Hair follicular keratinocyte (primary cell): ENCODE data around the gene SLC48A1. TPM values are rescaled to one million over a fixed set of nuclear protein-coding genes. Genes with fewer than 3 reads are reported as not detected.

ENCODE experiments used
- total RNA-seq: library from RNA; depleted of rRNA; stranded (reverse); fragments of >200 nt; gene quantifications from 2 replicates; pipeline ENCODE4 v1.2.3, GENCODE V29; 2015

SLC48A1 gene
- 29.9 and 32.9 TPM in 2 replicates for total RNA-seq

GRCh38 chr12:47773062-47773857 lies at the start of gene SLC48A1:
Gene SLC48A1 (plus strand): TSS chr12:47773238. CDS start chr12:47773305, 67 bp downstream.

GRCh38 chr12:47725091-47725772 lies 47.8 kb upstream of the SLC48A1 start, which contains the start of gene ENDOU:
Gene ENDOU (minus strand): TSS chr12:47725490. CDS start chr12:47725413, 77 bp downstream.

GRCh38 chr12:47758834-47759690 lies 14.0 kb upstream of the SLC48A1 start, which contains the start of gene RAPGEF3:
Gene RAPGEF3 (minus strand): TSS chr12:47758880. CDS start chr12:47758556, 324 bp downstream.

GRCh38 chr12:47819896-47820630 lies 47.0 kb downstream of the SLC48A1 start, which contains the start of gene HDAC7:
Gene HDAC7 (minus strand): TSS chr12:47819903. CDS start chr12:47819785, 118 bp downstream.

Other genes with a start within 250 kb of the SLC48A1 start
- 13.6 and 18.8 TPM in 2 replicates for gene RPAP3, start 67.2 kb upstream of the SLC48A1 start, total RNA-seq
- gene ENDOU, start 47.7 kb upstream of the SLC48A1 start, total RNA-seq: 0.04 TPM in 1 of 2 replicates, not detected in the other
- 24.6 and 28.3 TPM in 2 replicates for gene RAPGEF3, start 14.4 kb upstream of the SLC48A1 start, total RNA-seq
- gene HDAC7, start 46.7 kb downstream of the SLC48A1 start, total RNA-seq: 28.2 and 38.2 TPM in 2 replicates
- 42.2 and 49.6 TPM in 2 replicates for gene VDR, start 131.8 kb downstream of the SLC48A1 start, total RNA-seq
- gene TMEM106C, start 190.4 kb downstream of the SLC48A1 start, total RNA-seq: 100 and 133 TPM in 2 replicates
- gene COL2A1, start 231.2 kb downstream of the SLC48A1 start, total RNA-seq: 0.16 and 0.72 TPM in 2 replicates